HepG2 (cell line): ENCODE measurements around the gene SGK1. TPM values are rescaled to one million over a fixed set of nuclear protein-coding genes. Genes with fewer than 3 reads are reported as not detected.

Source experiments
- AFF4 ChIP-seq: sonication (generic); formaldehyde crosslinking; IDR thresholded peaks from 2 replicates; pipeline ENCODE4 v1.4.0; 2020; ENCODE audit warnings: missing genetic modification reagents
- CREBL2 ChIP-seq: sonication (generic); formaldehyde crosslinking; IDR thresholded peaks from 2 replicates; pipeline ENCODE4 v1.8.1; 2023; ENCODE audit warnings: missing genetic modification reagents, mild to moderate bottlenecking, borderline replicate concordance
- ELF3 ChIP-seq: IDR thresholded peaks from 2 replicates; pipeline ENCODE4 v1.6.1; 2016; ENCODE audit warnings: missing genetic modification reagents, missing compliant biosample characterization
- NFATC3 ChIP-seq: sonication (generic); formaldehyde crosslinking; IDR thresholded peaks from 2 replicates; pipeline ENCODE4 v1.5.1; 2020; ENCODE audit warnings: mild to moderate bottlenecking, missing genetic modification reagents
- PBX3 ChIP-seq: sonication (generic); formaldehyde crosslinking; IDR thresholded peaks from 2 replicates; pipeline ENCODE4 v1.8.1; 2023; ENCODE audit warnings: missing genetic modification reagents, inconsistent platforms, borderline replicate concordance
- RAD51 ChIP-seq: fragments of 450-650 bp; IDR thresholded peaks from 2 replicates; pipeline ENCODE4 v1.6.1; 2016; ENCODE audit warnings: borderline replicate concordance
- RFX3 ChIP-seq: IDR thresholded peaks from 2 replicates; pipeline ENCODE4 v1.6.1; 2016; ENCODE audit warnings: missing biosample characterization, missing genetic modification reagents
- RFXAP ChIP-seq: sonication (generic); formaldehyde crosslinking; IDR thresholded peaks from 2 replicates; pipeline ENCODE4 v1.4.0; 2020; ENCODE audit warnings: missing genetic modification reagents, borderline replicate concordance
- SALL2 ChIP-seq: sonication (generic); formaldehyde crosslinking; IDR thresholded peaks from 2 replicates; pipeline ENCODE4 v1.8.1; 2023; ENCODE audit warnings: mild to moderate bottlenecking, missing genetic modification reagents, inconsistent platforms
- SMAD3 ChIP-seq: sonication (generic); formaldehyde crosslinking; IDR thresholded peaks from 2 replicates; pipeline ENCODE4 v1.4.0; 2020; ENCODE audit warnings: missing genetic modification reagents
- THAP7 ChIP-seq: sonication (generic); formaldehyde crosslinking; IDR thresholded peaks from 2 replicates; pipeline ENCODE4 v1.8.1; 2023; ENCODE audit warnings: mild to moderate bottlenecking, missing genetic modification reagents
- ZBTB1 ChIP-seq: sonication (generic); formaldehyde crosslinking; IDR thresholded peaks from 2 replicates; pipeline ENCODE4 v1.4.0; 2020; ENCODE audit warnings: missing genetic modification reagents, borderline replicate concordance
- ZFY ChIP-seq: sonication (generic); formaldehyde crosslinking; IDR thresholded peaks from 2 replicates; pipeline ENCODE4 v1.4.0; 2020; ENCODE audit warnings: missing genetic modification reagents
- polyA plus RNA-seq, 8 experiments: library from polyadenylated mRNA; depleted of rRNA in 3 of 8; stranded (reverse) in 7 of 8; unstranded in 1 of 8; fragments of >200 nt; fragmentation: Illumina TruSeq in 4 of 8; extraction: Trizol in 4 of 8; gene quantifications; 2 replicates each; pipeline versions ENCODE4 v1.2.1 to v1.2.3, GENCODE V29; 2011 to 2016; ENCODE audit warnings: low read depth in 4 of 8, missing spikeins in 1 of 8, mixed read lengths in 1 of 8; ENCODE audit not compliant: insufficient read depth in 1 of 8
- total RNA-seq, 5 experiments: library from RNA; depleted of rRNA; stranded (reverse); fragments of >200 nt; fragmentation: Illumina TruSeq; extraction: Trizol; gene quantifications; 2 replicates each; pipeline ENCODE4 v1.2.3, GENCODE V29; 2016; ENCODE audit warnings: low read depth in 1 of 5
- TF ChIP-seq, protein P1 (sequence below): IDR thresholded peaks from 2 replicates; pipeline ENCODE4 v1.6.1; 2018; ENCODE audit warnings: missing genetic modification reagents, mild to moderate bottlenecking, missing compliant biosample characterization
- TF ChIP-seq, protein P2 (sequence below): sonication (generic); formaldehyde crosslinking; conservative IDR thresholded peaks from 2 replicates; pipeline ENCODE4 v1.8.0; 2022; ENCODE audit warnings: mild to moderate bottlenecking, moderate library complexity, missing genetic modification reagents
- TF ChIP-seq, protein P3 (sequence below): IDR thresholded peaks from 2 replicates; pipeline ENCODE4 v1.6.1; 2016; ENCODE audit warnings: missing biosample characterization, missing genetic modification reagents, low read depth

SGK1 gene
- total and polyA plus RNA-seq, 2 of the 13 experiments (the other 11 are each of a cell fraction or from before 2014, with no cell fraction given), result 56.1 to 56.2 TPM

DNA sequence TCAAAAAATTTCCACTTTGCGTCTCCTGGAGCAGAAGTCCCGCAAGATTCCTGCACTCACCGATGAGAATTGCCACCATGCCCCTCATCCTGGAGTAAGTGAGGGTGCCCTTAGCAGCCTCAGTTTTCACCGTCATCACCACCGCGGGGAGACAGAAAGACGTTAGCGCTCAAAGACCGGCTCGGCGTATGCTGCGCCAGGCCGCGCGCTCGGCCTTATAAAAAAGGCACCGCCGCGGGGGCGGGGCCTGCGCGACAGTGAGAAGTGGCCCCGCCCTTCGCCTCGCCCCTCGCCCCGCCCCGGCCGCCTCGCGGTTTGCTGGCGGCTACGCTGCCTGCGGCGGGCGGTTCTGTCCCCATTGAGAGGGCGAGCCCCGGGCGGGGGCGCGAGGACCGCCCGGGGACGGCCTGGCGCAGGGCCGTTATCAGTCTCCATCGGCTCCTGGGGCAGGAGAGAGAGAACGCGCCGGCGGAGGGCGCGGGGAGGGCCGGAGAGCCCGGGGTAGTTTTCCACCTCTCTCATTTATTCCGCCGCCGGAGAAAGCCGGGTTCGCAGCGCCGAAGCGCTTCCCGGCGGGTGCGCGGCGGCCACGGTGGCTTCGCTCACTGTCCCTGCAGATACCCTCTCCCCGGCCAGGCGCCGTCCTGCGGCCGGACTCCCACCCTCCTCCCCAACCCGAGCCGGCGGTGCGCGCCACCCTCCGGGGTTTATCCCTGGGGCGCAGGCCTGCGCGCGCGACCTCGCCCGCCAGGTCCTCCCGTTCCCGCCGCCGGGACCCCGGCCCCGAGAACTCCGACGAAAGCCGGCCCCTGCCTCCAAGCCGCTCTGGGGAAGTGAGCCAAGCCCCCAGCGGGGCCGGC is 143.0 kb downstream of the SGK1 start (continued):
- TF ChIP-seq AFF4 (peak; percentile 26; the same call in 1 of the 2 replicates), RFXAP (CRISPR knock-in tag) (peak; percentile 59; the same call in 1 of the 2 replicates), ELF3 (CRISPR knock-in tag) (peak; percentile 59; the same call in 1 of the 2 replicates), ZBTB1 (CRISPR knock-in tag) (no peak), CREBL2 (CRISPR knock-in tag) (no peak), NFATC3 (CRISPR knock-in tag) (no peak), THAP7 (CRISPR knock-in tag) (0 out of 2 replicates have a peak, but pooled peaks have one; percentile 51), SALL2 (CRISPR knock-in tag) (peak; percentile 89), SMAD3 (peak; percentile 93), RFX3 (CRISPR knock-in tag) (0 out of 2 replicates have a peak, but pooled peaks have one; percentile 5), ZFY (CRISPR knock-in tag) (peak; percentile 89), RAD51 (no peak), PBX3 (CRISPR knock-in tag) (no peak)
- TF ChIP-seq, protein P1, sequence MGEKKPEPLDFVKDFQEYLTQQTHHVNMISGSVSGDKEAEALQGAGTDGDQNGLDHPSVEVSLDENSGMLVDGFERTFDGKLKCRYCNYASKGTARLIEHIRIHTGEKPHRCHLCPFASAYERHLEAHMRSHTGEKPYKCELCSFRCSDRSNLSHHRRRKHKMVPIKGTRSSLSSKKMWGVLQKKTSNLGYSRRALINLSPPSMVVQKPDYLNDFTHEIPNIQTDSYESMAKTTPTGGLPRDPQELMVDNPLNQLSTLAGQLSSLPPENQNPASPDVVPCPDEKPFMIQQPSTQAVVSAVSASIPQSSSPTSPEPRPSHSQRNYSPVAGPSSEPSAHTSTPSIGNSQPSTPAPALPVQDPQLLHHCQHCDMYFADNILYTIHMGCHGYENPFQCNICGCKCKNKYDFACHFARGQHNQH, result peak; percentile 87
- TF ChIP-seq, protein P2, sequence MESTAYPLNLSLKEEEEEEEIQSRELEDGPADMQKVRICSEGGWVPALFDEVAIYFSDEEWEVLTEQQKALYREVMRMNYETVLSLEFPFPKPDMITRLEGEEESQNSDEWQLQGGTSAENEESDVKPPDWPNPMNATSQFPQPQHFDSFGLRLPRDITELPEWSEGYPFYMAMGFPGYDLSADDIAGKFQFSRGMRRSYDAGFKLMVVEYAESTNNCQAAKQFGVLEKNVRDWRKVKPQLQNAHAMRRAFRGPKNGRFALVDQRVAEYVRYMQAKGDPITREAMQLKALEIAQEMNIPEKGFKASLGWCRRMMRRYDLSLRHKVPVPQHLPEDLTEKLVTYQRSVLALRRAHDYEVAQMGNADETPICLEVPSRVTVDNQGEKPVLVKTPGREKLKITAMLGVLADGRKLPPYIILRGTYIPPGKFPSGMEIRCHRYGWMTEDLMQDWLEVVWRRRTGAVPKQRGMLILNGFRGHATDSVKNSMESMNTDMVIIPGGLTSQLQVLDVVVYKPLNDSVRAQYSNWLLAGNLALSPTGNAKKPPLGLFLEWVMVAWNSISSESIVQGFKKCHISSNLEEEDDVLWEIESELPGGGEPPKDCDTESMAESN, result peak; percentile 52; the same call in 1 of the 2 replicates
- TF ChIP-seq, protein P3, sequence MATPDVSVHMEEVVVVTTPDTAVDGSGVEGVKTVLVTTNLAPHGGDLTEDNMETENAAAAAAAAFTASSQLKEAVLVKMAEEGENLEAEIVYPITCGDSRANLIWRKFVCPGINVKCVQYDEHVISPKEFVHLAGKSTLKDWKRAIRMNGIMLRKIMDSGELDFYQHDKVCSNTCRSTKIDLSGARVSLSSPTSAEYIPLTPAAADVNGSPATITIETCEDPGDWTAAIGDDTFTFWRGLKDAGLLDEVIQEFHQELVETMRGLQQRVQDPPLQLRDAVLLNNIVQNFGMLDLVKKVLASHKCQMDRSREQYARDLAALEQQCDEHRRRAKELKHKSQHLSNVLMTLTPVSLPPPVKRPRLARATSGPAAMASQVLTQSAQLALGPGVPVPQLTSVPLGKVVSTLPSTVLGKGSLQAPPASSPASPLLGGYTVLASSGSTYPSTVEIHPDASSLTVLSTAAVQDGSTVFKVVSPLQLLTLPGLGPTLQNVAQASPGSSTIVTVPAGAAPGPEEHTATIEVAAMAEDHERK (CRISPR knock-in tag), result no peak
